Measurements from ENCODE around the gene CACNB2. TPM values are rescaled to one million over a fixed set of nuclear protein-coding genes. Genes with fewer than 3 reads are reported as not detected.
"Not testable (repeated sequence)": the region's sequence is repeated elsewhere in the genome, so short reads cannot be mapped to it uniquely, and the experiment has no call there.

CACNB2 gene
- total RNA-seq, 1 donor from 2014 or later = 25.7 TPM

GRCh38 chr10:18402853-18403252 is 262.6 kb downstream of the CACNB2 start:
- no peak for DNase-seq

GRCh38 chr10:18404530-18404929 is 264.3 kb downstream of the CACNB2 start:
- no peak for DNase-seq

DNA sequence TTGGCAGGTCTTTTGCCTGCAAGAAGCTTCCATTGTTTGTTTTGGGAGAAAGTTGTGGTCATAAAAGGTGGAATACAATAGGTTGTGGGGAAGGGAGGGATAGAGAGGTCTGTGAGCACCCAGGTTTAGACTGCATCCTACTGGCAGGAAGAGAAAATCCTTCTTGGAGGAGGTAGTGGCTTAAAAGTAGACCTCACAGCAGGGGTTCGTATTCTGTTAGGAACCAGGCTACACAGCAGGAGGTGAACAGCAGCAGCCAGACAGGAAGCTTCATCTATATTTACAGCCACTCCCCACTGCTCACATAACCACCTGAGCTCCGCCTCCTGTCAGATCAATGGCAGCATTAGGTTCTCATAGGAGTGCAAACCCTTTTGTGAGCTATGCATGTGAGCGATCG is 265.9 kb downstream of the CACNB2 start:
- DNase-seq = no peak

- DNase-seq = no peak
These were observed 269.6 kb downstream of the CACNB2 start for GRCh38 chr10:18409599-18410397.

GRCh38 chr10:18414061-18414460 is 273.8 kb downstream of the CACNB2 start:
- DNase-seq = no peak

GRCh38 chr10:18417950-18418527 is 277.8 kb downstream of the CACNB2 start:
- DNase-seq = no peak

- DNase-seq = no peak
These were observed 278.5 kb downstream of the CACNB2 start for GRCh38 chr10:18418541-18419215.

- DNase-seq = no peak
These were observed 279.7 kb downstream of the CACNB2 start for GRCh38 chr10:18419945-18420344.

DNA sequence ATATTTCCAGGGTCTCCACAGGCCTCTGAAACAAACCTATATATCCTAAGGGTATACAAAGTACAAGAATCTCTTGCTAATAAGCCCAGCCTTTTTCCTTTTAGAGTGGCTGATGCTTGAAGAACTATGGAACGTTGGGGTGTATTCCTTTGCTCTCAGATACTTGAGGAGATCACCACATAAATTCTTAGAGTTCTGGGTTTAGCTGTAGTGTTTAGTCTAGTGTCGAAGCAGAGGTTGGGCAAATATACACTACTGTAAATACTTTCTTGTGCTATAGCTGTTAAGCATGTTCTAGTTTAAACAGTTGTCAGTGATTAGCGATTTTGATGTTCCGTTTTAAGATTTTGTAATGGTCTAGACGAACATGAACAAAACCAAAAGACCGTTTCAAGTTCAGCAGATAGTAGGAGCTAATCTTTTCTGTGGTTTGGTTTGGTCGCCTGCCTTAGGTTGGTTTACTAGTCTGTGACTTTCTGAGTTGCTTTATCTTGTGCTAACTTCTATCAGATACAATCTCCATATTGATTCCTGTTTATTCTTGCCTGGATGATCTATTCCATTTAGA is 281.6 kb downstream of the CACNB2 start:
- no peak for DNase-seq

DNA sequence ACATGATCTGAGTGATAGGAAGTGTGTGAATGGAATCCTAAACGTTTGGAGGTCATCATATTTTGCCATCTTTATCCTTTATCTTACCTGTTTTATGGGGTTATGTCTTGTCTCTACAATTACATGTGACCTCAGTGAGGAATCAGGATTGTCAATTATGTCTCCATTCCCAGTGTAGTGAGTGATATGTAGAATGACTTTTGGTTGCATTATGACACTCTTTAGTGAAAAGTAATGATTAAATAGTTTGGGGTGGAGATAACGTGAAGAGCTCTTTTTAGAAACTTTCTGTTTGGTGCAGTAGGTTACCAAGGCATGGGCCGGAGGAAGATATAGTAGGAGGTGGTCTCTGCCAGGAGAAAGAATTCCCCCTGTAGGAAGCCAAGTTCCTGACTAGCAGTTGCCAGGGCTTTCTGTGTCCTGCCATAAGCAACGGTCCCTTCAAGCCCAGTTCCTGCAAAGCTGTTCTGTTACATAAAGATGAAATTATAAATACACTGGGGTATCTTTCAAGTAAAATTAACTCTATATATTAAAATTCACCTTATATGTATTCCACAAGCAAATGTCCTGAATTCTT is 282.9 kb downstream of the CACNB2 start:
- DNase-seq = no peak

GRCh38 chr10:18424200-18424599 is 284.0 kb downstream of the CACNB2 start:
- no peak for DNase-seq

DNA sequence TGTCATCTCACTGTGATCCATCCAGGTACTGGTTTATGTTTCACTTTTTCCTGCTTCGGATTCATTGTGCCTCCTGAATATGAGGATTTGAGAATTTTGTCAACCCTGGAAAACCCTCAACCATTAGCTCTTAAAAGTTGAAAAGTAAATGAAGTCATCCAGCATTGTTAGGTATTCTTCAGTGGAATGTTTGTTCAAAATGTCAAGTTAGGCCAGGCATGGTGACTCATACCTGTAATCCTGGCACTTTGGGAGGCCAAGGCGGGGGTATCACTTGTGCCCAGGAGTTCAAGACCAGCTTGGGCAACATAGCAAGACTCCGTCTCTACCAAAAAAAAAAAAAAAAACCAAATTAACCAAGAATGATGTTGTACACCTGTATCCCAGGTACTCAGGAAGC is 289.1 kb downstream of the CACNB2 start:
- DNase-seq = no peak

DNA sequence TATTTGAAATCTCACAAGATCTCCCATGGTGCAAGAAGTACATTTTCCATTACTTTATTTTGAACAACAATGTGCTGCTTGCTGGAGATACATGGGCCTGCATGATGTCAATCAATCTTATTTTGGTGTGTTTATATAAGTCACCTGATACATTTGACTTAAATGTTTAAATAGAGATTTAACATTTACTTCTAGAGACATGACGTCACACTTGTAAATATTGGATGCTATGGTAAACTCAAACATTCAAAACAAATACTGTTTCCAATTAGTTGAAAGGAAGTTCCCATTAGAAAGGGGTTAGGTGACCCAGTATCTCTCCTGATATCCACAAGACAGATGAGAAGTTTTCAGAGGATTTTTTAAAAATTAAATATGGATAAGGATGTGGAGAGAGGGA is 296.7 kb downstream of the CACNB2 start:
- no peak for DNase-seq

- no peak for DNase-seq
These were observed 297.3 kb downstream of the CACNB2 start for GRCh38 chr10:18437486-18437885.

GRCh38 chr10:18438361-18439126 is 298.3 kb downstream of the CACNB2 start:
- no peak for DNase-seq

- no peak for DNase-seq
These were observed 299.4 kb downstream of the CACNB2 start for GRCh38 chr10:18439601-18440000.

GRCh38 chr10:18445635-18446034 is 305.4 kb downstream of the CACNB2 start:
- DNase-seq = not testable (repeated sequence)

DNA sequence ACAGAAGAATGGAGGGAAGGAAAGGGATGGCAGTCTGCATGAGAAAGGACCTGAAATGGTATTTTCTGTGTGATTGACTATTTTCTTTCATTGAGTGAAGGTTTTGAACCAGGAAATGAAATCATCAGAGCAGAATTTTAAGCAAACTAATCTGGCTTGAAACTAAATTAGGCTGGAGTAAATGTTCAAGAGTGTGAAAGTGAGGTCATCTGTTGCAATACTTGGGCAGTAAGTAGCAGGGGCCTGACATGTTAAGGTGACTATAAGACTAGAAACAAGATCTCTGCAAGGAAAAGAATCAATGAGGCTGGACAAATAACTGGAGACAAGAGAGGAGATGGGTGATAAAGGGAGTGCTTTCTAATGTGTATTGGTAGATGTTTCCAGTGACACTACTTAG is 306.0 kb downstream of the CACNB2 start:
- no peak for DNase-seq

DNA sequence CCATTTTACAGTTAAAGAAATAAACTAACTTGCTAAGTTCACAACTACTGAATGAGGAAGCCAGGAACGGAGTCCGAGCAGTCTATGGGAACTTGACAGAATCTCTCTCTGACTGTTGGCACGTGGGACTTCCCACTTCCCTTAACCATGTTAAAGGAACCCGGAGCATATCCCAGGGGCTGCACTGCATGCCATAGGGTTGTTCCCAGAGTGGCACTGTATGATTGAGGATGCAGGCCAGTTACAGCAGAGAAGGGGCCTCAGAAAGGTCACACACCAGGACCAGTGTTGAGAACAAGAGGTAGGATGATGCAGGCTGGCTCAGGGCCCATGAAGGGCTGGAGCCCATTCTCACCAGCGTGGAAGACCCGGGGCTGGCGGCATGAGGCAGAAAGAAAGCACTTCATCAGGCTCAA is 309.4 kb downstream of the CACNB2 start:
- no peak for DNase-seq

- DNase-seq = no peak
These were observed 310.1 kb downstream of the CACNB2 start for GRCh38 chr10:18450298-18450697.

- no peak for DNase-seq
These were observed 315.1 kb downstream of the CACNB2 start for GRCh38 chr10:18455086-18455884.
